ENCODE results near the gene EYA2. TPM values are rescaled to one million over a fixed set of nuclear protein-coding genes. Genes with fewer than 3 reads are reported as not detected.

EYA2 gene
- total RNA-seq, 1 experiment from 2014 or later, result 0.15 TPM

DNA sequence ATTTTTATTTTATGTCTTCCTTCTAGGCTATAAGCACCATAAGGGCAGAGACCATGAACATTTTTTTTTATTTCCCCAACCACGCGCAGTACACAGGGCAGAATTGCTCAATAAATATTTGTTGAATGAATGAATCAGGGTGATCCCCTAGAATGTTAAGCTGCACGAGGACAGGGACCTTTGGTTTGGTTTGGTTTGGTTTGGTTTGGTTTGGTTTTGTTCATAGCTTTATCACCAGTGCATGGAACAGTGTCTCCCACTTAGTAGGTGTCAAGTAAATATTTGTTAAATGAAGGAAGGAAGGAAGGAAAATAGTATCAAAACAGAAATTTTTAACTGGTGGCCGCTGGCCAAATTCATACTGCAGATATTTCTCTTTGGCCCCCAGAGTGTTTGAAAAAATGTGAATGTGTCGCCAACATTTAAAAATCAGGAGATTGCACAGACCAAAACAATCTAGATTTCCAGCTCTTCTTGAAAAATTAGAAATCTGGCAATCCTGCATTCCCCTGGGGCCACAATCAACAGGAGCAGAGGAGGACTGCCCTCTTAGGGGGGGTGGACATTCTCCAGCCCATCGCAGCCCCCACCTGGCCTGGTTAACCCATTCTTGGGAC is 205.3 kb downstream of the EYA2 start:
- no peak for DNase-seq (ENCODE audit: low read depth)

DNA sequence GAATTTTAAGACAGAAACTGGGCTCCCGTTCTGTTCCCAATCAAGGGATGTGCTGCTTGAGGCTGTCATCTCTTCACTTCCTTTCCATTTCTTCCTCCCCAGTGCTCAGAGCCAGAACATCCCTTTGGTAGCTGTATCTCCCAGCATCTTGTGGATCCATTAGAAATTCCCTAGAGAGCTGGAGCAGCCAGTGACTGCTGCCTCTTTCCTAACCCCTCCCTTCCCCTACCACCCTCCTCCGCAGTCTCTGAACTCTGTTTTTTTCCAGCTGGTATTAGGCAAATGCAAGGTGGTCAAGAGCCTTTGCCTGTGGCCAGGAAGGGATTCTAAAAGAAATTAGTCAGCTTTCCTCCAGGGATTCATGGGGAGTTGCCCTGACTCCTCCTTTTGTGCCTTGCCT is 208.0 kb downstream of the EYA2 start:
- DNase-seq (ENCODE audit: low read depth), result peak; percentile 24

DNA sequence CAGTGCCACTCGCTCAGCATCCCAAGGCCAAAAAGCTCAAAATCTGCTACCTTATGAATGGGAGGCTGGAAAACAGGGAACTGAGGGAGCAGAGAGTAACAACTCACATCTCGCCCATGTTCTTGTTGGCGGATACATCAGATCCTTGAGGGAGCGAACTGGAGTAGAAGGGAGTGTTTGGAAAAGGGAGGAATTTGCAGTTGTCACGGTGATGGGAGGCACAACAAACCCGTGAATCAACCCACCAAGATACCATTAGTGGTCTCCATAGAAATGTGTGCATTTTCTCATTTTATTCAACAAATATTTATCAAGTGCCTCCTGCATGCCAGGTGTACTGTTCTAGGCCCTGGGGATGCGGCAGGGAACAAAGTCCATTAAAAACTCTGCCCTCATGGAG is 212.1 kb downstream of the EYA2 start:
- peak; percentile 9 for DNase-seq (ENCODE audit: low read depth)

DNA sequence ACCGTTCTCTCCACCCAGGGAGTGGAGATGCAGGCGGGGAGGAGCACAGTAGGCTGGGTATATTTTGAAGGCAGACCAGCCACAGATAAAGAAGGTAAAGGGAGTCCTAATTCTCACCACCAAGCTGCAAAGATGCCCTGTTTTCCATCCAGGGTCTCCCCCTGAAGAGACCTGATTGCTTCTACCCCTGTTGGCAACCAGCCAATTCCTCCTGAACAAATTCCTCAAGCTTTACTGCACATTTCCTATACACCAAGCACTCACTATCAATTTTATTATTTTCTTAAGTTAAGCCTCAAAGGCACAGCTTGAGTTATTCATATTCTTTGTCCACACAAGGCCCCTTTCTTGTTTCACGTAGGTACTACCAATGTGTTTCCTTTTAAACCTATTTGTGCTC is 214.4 kb downstream of the EYA2 start:
- no peak for DNase-seq (ENCODE audit: low read depth)

DNA sequence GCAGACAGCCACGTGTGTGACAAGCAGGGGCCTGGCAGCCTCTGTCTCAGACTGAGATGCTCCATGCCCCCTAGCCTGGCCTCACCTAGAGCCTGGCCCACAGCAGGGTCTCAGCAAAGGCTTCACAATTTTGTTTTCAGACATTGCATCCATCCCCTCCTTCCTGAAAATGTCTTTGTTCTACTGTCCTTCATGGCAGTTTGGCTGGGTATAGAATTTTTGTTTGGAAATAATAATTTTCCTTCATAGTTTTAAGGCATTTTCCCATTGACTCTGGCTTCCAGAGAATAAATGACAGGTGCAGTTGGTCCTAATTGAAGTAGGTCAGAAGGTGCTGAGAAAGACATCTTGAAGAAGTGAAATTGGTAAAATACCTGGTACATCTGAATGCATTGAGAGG is 216.2 kb downstream of the EYA2 start:
- no peak for DNase-seq (ENCODE audit: low read depth)

DNA sequence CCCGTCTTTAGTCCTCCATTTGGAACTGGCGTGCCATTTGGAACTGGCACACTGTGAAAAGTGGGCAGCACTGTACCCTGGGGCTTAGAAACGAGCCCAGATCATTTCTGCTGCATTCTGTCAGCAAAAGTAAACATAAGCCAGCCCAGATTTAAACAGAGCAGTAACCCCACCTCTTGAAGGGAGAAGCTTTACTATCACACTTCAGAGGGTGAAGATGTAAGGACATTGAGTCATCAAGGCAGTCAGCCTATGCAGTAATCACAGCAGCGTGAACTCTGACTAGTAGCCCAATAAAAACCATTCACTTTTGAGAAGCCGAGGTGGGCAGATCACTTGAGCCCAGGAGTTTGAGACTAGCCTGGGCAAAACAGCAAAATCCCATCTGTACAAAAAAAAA is 216.9 kb downstream of the EYA2 start:
- peak; percentile 44 for DNase-seq (ENCODE audit: low read depth)

DNA sequence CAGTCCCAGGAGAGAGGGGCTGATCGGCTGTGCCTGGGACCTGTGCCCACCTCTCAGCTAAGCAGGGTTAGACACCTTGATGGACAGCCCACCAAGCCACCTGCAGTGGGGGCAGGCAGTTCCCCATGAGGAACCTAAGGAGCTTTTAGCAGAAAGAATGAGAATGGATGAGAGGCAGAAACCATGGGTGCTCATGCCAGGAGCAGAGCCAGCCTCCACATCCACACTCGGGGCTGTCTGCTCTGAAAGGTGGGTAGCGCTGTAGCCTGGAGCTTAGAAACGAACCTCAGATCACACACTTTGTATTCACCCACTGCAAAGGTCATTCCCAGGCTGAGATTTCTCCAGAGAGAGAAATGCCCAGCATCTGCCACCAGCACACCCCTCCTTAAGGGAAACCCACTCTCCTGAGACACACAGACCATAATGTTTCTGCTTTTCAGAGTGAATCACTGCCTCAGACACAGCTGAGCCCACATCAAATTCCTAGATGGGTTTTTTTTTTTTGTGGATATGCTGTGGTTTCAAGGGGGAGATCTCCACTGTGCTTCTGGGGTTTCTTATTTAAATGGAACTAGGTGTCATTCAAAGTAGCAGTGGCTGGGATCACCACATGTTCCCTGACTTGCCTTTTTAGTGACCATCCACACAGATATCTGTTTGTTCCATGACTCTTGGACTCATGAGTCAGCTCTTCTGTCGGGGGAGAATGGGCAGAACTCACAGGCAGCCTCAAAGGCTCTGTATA is 218.9 kb downstream of the EYA2 start:
- DNase-seq (ENCODE audit: low read depth), result peak; percentile 69

DNA sequence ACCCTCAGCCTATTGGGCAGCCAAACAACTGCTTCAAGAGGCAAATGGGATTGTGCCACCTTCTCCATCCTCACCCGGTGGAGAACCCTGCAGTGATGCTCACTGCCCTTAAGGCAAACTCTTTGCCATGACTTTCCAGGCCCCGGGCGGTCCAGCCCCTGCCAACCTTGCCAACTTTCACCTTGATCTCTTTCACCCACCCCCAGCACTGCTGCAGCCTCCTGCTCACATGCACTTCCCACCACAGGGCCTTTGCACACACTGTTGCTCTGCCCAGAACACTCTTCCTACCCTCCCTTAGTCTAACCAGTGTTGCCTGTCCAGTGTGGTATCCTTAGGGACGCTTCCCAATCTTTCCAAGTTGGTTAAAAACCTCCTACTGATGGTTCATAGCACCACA is 221.1 kb downstream of the EYA2 start:
- no peak for DNase-seq (ENCODE audit: low read depth)

DNA sequence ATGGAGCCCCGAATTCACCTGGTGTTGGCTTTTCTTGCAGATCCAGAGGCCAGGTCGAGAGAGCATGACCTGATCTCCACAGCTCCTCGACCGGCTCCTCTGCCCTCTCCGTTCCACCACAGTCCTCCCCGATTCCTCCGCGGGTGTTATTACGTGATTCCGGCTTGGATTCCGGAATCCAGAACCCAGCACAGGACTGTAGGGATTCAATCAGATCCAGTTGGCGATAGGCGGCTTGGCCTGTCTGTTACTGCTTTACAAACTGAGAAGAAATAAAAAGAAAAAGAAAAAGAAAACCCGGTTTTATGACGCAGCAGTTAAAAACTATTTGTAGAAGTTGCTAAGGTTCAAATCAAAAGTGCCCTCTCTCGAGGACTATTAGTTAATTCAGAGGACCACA is 222.7 kb downstream of the EYA2 start:
- DNase-seq (ENCODE audit: low read depth), result no peak

DNA sequence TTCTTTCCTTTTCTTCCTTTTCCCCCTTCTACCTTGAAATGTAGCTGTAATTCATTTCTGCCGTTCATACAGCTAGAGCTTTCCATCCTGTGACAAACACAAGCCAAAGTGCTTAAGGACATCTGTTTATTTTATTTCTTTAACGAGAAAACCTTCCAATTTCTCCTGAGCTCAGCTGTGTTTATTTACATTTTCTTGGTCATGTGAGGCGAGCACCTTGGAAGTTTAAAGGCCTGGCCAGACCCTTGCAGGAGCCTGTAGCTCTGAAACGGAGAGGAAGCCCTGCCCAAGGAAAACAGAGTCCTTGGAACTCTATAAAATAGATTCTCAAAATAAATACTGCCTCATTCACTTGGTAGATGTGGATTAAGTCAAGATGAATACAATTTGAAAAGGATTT is 223.1 kb downstream of the EYA2 start:
- DNase-seq (ENCODE audit: low read depth), result peak; percentile 73

DNA sequence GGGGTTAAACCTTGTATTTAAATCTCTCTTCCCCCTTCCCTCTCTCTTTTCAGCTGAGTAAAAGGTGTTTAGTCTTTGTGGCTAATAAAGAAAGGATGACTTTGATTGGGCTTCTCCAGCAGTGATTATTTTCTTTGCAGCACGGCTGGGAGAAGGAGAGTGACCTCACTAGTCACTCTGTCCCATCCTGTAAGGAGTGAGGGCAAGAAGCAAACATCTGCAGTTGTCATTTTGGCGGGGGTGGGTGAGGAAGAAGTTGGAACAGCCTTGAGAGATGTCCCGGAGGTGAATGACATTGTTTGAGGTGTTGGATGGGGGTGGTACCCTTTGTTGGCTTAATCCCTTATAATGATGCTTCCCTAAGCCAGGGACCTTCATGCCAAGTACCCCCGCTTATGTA is 223.6 kb downstream of the EYA2 start:
- peak; percentile 46 for DNase-seq (ENCODE audit: low read depth)

DNA sequence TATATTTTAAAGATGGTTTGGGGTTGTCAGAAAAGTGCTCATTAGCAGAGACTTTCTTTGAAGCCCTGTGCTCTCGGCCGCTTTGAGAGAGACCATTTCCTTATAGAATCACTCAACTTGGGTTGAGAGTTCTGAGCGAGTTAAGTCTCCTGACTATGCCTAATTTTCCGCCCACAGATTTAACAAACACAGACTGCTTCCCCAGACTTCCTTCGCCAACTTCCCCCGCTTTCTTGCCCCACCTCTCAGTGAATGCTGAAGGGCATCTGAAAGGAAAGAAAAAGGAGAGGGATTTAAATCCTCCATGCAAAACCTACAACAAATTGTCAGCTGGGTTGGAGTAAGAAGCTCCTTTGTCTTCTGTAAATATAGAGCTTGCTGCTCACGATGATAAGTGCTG is 224.0 kb downstream of the EYA2 start:
- DNase-seq (ENCODE audit: low read depth), result no peak

DNA sequence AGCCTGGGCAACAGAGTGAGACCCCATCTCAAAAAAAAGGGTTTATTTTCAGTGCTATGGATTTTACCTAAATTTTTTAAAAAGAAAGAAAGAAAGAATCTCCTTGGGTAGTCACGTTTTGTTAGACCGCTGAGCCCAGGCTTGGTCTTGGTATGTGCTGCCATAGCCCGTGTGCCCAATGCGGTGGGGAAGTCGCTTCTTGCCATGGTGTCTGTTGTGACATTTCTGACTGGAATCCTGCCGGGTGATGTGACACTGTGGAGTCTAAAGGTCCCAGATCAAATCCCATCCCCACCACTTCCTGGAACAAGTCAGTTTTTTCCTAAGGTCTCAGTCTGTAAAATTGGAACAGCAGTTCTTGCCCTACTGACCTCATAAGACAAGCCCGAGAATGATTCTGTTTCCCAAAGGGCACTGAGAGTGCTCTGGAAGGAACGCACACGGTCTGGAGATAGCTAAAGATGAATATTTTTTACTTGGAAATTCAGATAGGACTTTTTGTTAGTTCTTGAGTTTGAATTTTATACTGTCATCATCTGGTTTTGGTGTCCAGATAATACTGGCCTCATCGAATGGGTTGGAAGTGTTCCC is 225.8 kb downstream of the EYA2 start:
- DNase-seq (ENCODE audit: low read depth), result no peak

DNA sequence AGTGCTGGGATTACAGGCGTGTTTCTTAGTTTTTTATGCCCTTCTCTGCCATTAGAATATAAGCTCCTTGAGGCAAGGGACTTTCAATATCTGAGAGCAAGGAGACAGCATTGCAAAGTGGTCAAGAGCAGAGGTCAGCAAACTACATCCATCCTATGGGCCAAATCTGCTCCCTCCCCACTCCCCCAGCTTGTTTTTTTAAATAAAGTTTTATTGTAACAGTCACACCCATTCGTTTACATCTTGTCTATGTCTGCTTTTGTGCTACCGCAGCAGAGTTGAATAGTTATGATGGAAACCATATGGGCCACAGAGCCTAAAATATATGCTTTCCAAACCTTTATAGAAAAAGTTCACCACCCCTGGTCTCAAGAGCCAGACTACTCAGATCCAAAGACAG is 227.9 kb downstream of the EYA2 start:
- DNase-seq (ENCODE audit: low read depth), result no peak

DNA sequence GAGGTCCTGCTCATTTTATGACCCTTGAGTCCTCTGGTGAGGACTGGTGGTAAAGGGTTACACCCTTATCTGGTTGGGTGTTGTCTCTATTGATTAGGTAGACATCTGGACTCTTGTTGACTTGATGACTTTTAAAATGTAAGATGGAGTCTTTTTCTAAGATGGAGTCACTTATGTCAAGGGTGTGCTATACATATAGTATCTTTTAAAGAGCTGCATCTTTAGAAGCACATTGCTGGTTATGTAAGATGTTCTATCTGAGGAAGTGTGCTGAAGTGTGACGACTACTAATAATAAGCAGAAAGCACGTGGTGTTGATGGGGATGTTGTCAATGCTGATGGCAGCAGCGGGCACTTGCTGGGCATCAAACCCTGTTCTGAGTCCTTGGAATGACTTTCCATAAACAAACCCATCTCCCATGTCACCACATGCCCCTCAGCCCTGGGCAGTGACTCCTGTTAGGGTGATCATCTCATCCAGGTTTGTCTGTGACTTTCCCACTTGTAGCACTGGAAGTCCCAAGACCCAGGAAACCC is 229.6 kb downstream of the EYA2 start:
- DNase-seq (ENCODE audit: low read depth), result no peak

DNA sequence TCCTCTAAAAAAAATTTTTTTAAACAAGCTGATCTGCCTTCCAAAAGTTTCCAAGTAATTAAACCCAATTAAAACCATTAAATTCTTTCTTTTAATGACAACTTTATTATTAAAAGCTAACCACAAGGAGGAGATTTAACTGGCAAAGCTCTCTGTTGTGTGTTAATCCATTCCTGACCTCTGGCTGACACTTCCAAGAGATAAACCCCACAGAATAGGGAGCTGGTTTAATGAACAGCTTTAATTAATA is 230.8 kb downstream of the EYA2 start:
- no peak for DNase-seq (ENCODE audit: low read depth)

DNA sequence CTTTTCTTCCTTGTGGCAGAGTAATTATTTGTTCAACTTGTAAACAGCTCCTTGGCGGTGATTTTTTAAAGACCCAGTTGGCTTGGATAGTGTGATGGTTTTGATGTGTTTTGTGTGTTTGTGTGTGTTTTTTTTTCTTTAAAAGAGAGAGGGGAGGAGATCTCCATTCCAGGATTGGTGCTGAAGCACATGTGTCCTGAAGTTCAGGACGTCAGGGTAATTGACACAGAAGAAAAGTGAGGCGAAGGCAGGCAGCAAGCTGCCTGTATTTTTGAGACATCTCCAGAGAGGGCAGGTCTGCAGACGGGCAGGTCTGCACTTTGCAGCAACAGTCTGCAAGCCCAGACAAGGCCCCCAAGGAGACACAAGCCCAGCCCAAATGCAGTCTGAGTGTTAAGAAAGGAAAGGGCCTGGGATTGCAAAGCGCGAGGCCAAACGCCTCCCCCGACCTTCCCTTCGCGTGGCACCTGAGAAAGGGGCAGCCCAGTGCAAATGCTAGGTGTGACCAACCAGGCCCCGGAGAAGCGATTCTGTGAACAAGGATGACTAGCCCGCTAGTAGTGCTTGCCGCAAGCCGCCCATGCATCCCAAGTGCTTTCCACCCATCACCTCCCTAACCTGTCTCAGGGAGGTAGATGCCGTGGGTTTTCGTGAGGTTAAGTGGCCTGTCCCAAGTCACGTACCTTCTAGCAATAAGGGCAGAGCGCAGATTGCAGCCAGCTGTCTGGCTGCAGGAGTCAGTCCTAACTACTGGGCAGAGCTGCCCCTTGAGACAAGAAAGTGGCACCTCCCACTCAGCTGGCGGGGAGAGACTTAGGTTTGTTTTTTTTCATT is 231.3 kb downstream of the EYA2 start:
- peak; percentile 80 for DNase-seq (ENCODE audit: low read depth)

DNA sequence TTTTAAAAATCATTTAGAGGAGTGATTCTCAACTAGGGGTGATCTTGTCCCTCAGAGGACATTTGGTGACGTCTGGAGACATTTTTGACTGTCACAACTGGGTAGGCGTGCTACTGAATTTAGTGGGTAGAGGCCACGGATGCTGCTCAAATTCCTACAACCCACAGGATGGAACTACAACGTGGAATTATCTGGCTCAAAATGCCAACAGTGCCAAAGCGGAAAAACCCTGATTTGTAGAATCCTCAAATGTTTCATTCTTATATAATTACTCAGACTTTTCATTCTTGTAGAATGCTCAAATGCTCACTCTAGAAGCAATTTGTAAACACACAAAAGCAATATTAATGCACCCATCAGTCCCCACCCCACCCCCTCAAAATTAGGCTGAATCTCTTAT is 232.1 kb downstream of the EYA2 start:
- peak; percentile 87 for DNase-seq (ENCODE audit: low read depth)

DNA sequence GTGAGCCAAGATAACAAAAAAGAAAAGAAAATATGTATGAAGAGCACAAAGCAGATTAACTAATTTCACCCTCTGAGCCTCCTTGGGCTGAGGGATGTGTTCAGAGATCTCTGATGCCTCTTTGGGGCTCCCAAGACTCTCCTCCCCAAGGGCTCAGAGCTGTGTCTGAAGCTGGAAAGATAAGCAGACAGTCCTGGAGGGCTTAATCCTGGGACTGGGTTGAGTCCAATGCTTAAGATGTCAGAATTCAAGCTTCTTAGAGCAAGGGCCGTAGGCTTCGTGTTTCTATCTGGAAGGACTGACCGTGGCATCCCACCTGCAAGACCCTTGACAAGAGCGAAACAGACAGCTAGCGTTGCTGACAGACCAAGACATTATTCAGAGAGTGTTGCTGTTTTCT is 232.9 kb downstream of the EYA2 start:
- no peak for DNase-seq (ENCODE audit: low read depth)

DNA sequence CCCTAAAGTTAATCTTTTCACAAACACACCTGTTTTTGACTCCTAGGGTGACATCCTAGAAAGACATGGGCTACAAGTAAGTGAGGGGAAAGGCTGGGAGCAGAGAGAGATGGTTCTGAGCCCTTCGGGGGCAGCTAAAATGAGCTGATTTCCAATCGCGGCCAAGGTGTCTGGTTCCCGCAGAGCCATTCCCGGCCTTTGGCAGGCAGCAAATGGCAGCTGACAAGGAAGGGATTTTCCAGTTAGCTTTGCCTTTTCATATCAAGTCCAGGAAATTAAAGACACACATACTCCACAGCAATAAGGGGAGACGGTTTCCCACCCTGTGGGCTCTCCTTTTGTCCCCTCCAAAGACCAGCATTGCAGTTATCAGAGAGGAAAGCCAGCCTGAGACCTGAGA is 233.4 kb downstream of the EYA2 start:
- peak; percentile 12 for DNase-seq (ENCODE audit: low read depth)

DNA sequence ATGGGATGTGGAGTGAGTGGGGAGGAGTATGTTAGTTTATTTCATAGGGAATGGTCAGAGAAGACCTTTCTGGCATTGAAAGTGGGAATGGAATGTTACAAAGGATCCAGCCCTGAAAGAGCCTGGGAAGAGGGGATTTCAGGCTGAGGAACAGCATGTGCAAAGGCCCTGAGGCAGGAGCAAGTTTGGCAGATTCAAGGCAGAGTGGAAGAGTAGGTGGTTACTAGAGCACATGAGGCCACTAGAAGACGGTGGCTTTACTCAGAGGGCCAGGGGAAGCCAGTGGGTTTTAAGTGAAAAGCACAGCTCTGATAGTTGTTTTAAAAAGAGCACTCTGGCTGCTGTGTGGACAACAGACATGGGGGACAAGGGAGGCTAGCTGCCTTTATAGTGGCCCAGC is 234.7 kb downstream of the EYA2 start:
- DNase-seq (ENCODE audit: low read depth), result no peak

DNA sequence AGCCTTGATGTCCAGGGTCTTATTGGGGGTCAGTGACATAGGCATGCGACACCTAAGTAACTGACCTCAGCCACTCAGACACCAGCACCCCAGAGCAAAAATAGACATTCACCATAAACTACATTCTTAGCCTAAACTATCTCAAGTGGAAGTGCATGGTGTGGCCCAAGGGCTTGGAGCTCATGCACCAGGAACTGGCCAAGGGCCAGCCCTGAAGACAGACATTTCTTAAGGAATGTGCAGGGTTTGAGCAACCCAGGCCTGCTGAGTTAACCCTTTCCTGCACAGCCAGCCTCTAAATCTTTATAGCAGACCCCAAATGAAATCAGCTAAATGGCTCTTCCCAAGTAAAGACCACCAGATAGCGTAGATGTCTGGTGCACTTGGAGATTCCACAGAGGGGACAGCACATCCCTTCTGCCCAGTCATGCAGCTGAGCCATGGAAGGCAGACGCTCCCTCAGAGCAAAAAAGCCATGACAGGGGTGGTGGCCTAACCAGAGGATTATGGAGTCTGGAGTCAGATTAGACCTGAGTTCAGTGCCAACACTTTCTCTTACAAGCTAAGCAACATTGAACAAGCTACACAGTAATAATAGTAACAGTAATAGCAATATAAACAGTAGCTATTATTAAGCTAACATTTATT is 239.3 kb downstream of the EYA2 start:
- peak; percentile 87 for DNase-seq (ENCODE audit: low read depth)
